OCI-LY3 (cell line): Measurements from ENCODE around the gene TBXAS1.

Source experiments
- H2AFZ ChIP-seq: fragments of 200-600, 300-600 bp; shearing (Covaris generic); 2 replicates; pipeline ENCODE4 v1.6.0; 2014; ENCODE audit warnings: antibody characterized with exemption, low read depth, low read length
- H3K27ac ChIP-seq: fragments of 200-600, 300-600 bp; sonication (generic); 2 replicates; pipeline ENCODE4 v1.5.1; 2014; ENCODE audit warnings: mild to moderate bottlenecking, low read length, moderate library complexity, mixed read lengths
- H3K27me3 ChIP-seq: fragments of 200-600, 300-600 bp; sonication (generic); 2 replicates; pipeline ENCODE4 v1.6.1; 2014; ENCODE audit warnings: low read depth, low read length, mixed read lengths
- H3K36me3 ChIP-seq: fragments of 200-600, 300-600 bp; sonication (generic); replicated peaks from 2 replicates; pipeline ENCODE3; 2014; ENCODE audit warnings: low read depth, low read length, mixed read lengths
- H3K4me1 ChIP-seq: fragments of 300-600, 200-600 bp; sonication (generic); 2 replicates; pipeline ENCODE4 v1.6.1; 2014; ENCODE audit warnings: low read length, mixed read lengths
- H3K4me2 ChIP-seq: fragments of 200-600, 300-600 bp; sonication (generic); 2 replicates; pipeline ENCODE4 v1.6.1; 2014; ENCODE audit warnings: low read length, mixed read lengths
- H3K4me3 ChIP-seq: fragments of 300-600, 200-600 bp; sonication (generic); 2 replicates; pipeline ENCODE4 v1.5.1; 2014; ENCODE audit warnings: antibody characterized with exemption, mild to moderate bottlenecking, low read length, moderate library complexity
- H3K79me2 ChIP-seq: fragments of 300-600, 200-600 bp; shearing (Covaris generic); 2 replicates; pipeline ENCODE4 v1.6.1; 2014; ENCODE audit warnings: mild to moderate bottlenecking, low read length, mixed read lengths
- H3K9ac ChIP-seq: fragments of 300-600, 200-600 bp; shearing (Covaris generic); 2 replicates; pipeline ENCODE4 v1.6.0; 2014; ENCODE audit warnings: mild to moderate bottlenecking, low read length, moderate library complexity
- H3K9me3 ChIP-seq: fragments of 200-600, 300-600 bp; shearing (Covaris generic); 2 replicates; pipeline ENCODE4 v1.6.1; 2014; ENCODE audit warnings: low read length, mixed read lengths; ENCODE audit not compliant: insufficient read depth
- H4K20me1 ChIP-seq: fragments of 200-600, 300-600 bp; sonication (generic); 2 replicates; pipeline ENCODE4 v1.6.1; 2016; ENCODE audit warnings: low read length, mixed read lengths; ENCODE audit not compliant: insufficient read depth
- CTCF ChIP-seq: fragments of 200-600, 300-600 bp; sonication (generic); IDR thresholded peaks from 2 replicates; pipeline ENCODE4 v1.5.1; 2014; ENCODE audit warnings: antibody characterized with exemption, low read length, low read depth
- EZH2phosphoT487 ChIP-seq: fragments of 200-600 bp; shearing (Covaris generic); IDR thresholded peaks from 2 replicates; pipeline ENCODE4 v1.6.1; 2018; ENCODE audit warnings: antibody characterized with exemption, mixed run types, low read depth

TBXAS1 gene

DNA sequence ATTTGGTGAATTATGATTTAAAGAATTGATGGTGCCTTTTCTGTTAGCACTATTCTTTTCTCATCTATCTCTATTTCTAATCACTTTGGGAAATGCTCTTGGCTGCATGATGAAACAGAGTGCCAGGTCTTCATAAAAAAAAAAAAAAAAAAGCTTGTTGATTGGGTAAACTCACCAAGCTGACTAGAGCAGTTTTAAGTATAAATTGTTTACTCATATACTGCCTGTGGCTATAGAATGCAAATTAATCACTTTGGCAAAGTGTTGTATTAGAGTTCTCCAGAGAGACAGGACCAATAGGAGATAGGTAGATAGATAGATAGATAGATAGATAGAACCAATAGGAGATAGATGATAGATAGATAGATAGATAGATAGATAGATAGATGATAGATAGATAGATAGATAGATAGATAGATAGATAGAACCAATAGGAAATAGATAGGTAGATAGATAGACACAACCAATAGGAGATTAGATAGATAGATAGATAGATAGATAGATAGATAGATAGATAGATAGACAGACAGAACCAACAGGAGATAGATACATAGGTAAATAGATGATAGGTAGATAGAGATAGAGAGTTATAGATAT is 20.1 kb upstream of the TBXAS1 start:
- Histone ChIP-seq H3K36me3 (no peaks in the 10 kb centered on the region), H4K20me1 (no peaks in the 10 kb centered on the region), H3K9ac (no peak overlapping the region), H2AFZ (no peak overlapping the region), H3K9me3 (no peaks in the 10 kb centered on the region), H3K79me2 (no peaks in the 10 kb centered on the region), H3K4me2 (no peak overlapping the region), H3K27ac (no peak overlapping the region), H3K4me3 (no peak overlapping the region), H3K4me1 (no peaks in the 10 kb centered on the region), H3K27me3 (peaks cover 24% of the 10 kb centered on the region)
- no peak for TF ChIP-seq CTCF
- TF ChIP-seq EZH2phosphoT487 = no peak

DNA sequence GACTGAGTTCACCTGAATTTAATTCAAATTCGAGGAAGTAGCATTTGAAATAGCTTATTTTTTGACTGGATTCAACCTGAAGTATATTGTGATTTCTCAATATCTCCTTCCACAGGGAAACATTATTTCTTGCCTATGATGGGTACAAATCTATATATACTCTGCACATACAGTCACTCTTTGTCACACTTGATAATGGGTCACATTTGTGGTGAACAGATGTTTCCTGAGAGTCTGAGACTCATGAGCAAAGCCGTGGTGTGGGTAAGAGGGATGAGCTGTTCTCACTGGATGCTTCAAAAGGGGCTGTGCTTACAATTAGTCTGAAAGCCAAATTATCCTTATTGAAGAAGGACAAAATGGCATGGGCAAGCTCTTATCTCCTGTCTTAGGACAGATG is 18.0 kb upstream of the TBXAS1 start:
- no peak for TF ChIP-seq EZH2phosphoT487
- no peak for TF ChIP-seq CTCF
- Histone ChIP-seq H2AFZ (no peak overlapping the region), H3K4me1 (no peaks in the 10 kb centered on the region), H3K9me3 (no peaks in the 10 kb centered on the region), H3K27ac (no peak overlapping the region), H3K79me2 (no peaks in the 10 kb centered on the region), H3K36me3 (no peaks in the 10 kb centered on the region), H3K4me2 (no peak overlapping the region), H3K27me3 (peaks cover 24% of the 10 kb centered on the region), H4K20me1 (no peaks in the 10 kb centered on the region), H3K4me3 (no peak overlapping the region), H3K9ac (no peak overlapping the region)

- TF ChIP-seq EZH2phosphoT487 = no peak
- TF ChIP-seq CTCF = no peak
- no peaks in the 10 kb centered on the region for H4K20me1 ChIP-seq
- no peaks in the 10 kb centered on the region for H3K36me3 ChIP-seq
- H3K27ac ChIP-seq = no peak overlapping the region
- no peak overlapping the region for H3K4me3 ChIP-seq
- H2AFZ ChIP-seq = no peak overlapping the region
- peaks cover 24% of the 10 kb centered on the region for H3K27me3 ChIP-seq
- H3K4me1 ChIP-seq = no peaks in the 10 kb centered on the region
- no peaks in the 10 kb centered on the region for H3K9me3 ChIP-seq
- H3K9ac ChIP-seq = no peak overlapping the region
- no peaks in the 10 kb centered on the region for H3K79me2 ChIP-seq
- H3K4me2 ChIP-seq = no peak overlapping the region
Observed at GRCh38 chr7:139813151-139813550, 15.9 kb upstream of the TBXAS1 start.

DNA sequence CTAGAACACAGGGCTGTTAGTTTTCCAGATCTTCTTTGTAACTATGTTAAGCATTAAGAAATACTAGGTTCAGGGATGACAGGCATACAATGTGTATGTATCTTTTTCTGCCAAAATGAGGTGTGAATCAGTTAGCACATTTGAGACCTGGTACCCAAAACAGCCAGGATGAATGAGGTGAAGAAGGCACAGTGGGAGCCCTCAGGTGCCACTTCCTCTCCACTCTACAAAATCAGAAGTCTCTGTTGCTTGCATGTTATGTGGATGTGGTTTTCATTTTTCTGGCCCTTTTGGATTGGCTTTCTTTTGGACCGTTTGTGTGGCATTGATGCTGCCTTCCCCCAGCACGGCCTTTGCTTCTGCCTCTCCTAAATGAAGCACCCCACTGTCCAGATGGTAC is 15.4 kb upstream of the TBXAS1 start:
- Histone ChIP-seq H3K79me2 (no peaks in the 10 kb centered on the region), H3K27ac (no peak overlapping the region), H3K4me1 (no peaks in the 10 kb centered on the region), H3K36me3 (no peaks in the 10 kb centered on the region), H4K20me1 (no peaks in the 10 kb centered on the region), H3K27me3 (peaks cover 22% of the 10 kb centered on the region), H3K4me2 (no peak overlapping the region), H2AFZ (no peak overlapping the region), H3K9me3 (no peaks in the 10 kb centered on the region), H3K4me3 (no peak overlapping the region), H3K9ac (no peak overlapping the region)
- TF ChIP-seq CTCF (no peak), EZH2phosphoT487 (no peak)
